ENCODE results near the gene HEMGN.

Gene HEMGN

DNA sequence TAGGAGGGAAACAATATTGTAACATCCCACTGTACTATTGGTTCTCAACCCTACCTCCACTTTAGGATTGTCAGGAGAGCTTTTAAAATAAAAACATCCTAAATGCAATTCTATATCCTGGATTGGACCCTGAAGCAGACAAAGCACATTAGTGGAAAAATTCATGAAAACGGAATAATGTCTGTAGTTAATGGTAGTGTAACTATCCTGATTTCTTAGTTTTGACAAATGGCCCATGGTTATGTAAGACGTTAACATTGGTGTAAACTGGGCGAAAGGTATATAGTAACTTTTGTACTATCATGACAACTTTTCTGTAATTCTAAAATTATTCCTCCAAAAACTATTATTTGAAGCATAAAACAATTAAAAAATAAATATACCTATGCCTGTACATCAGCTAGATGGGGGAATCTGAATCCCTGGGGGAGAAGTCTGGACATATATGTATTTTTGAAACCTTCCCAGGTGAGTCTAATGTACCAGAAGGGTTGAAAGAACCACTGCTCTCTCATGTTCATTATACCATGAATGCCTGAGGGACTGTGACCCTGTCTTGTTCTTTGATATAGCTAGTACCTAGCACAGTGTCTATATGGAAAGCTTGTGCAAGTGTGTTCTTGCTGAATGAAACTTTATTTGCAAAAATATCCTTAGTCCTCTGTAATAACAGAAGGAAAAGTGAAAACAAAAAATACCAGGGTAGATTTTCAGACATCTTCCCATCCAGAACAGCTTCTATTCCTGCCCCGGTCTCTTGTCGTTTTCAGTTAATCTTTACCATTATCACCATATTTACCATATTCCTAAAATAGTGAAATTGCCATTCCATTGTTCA, 12.3 kb downstream of the HEMGN start:
- DNase-seq, result no peak

DNA sequence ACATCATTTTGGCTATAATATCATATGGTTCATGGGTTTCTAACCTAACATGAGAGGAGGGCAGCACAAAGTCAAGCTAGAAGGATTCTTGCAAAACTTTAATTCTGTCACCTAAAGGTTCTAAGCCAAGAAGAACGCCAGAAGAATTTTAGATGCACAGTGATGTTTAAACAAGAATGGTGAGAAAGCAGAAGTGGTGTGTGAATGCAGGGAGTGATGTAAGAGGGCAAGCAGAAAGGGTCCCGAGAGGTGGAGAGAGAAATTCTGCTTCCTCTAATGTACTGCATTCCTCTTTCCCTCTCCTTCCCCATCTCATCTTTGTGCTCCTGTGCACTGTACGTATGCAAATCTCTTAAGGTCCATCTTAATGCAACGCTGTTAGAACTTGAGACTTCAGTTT, 13.6 kb downstream of the HEMGN start:
- DNase-seq, result no peak

DNA sequence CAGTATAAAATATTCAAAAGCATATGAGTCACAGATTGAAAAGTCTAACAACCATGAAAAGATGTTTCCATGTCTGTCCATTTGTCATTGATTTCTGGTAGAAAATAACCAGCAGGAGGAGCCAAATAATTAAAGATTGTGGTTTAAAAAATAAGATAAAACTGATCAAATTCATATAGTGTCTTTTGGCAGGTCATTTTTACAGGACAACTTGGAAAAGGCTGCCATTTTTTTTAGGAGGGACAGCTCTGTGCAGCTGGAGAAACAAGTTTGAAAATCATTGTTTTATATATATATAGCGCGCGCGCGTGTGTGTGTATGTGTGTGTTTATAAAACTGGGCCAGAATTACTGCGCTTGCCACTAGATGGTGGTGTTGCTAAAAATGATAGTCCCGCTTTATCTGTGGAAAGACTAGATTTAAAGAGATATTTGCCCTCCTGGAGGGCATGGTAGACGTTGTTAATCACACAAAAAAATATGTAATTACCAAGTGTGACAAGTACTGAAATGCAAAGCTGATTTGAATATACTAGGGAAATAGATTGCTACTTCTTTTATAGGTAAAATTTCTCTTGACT, 14.4 kb downstream of the HEMGN start:
- DNase-seq, result peak; percentile 85

DNA sequence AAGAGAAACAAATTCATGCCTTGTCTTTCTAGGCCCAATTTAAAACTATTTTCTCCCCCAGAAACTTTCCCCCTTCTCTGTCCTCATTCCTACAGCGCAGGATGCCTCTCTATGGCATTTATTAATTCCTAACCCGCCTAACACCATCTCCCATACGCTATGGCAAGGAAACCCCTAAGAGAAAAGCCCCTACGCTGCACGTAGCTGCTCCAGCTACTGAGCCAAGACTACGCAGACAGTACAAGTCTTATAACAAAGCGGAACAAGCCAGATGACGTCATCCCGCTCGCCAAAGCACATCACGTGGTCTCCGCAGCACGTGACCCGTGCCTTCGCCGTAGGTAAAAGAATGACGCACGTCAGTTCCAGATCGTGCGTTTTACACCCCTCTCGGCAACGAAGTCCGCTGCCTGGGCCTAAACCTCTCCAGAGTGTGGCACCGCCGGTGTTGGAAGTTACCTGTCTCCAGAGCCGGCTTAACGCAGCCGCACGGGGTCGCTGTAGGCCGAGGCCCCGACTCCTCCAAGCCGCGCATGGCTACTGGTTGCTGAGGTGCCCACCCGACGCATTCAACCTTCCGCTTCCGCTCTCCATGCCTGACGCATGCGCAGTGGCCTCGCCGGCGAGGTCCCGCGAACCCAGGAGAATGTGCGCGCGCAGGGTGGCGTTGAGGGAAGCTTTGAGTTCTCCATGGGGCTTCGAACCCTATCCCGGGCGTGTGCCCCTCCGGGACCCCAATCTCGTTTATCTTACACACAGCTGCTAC, 15.8 kb downstream of the HEMGN start, which contains the start of gene TRMO:
Gene TRMO, minus strand, starts transcription at position 542 of the 766 bp plus-strand sequence. Its CDS starts 7 bp downstream, at position 535.
- DNase-seq, result peak; percentile 94

DNA sequence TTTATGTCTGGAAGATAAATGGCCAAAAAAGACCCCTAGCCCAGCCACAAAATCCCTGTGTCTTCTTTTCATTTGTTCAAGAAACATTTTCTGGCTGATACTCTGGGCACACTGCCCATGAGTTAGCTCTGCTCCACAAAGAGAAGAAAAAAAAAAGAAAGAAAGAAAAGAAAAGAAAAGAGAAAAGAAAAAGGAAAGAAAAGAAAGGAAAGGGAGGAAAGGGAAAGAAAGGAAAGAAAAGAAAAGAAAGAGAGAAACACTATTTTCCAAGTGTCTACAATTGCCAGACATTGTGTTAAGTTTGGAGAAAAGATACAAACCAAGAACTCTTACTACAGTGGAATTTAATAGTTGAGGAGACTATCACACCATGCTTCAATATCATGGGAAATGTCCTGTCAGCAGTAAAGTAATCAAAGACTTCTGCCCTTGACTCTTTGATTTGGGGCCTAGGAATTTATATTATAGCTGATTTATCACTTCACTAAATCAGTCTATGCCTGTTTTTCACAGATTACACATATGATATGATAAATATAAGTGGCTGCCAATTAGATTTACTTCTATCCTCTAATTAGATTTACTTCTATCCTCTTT, 18.7 kb downstream of the HEMGN start:
- DNase-seq, result no peak

DNA sequence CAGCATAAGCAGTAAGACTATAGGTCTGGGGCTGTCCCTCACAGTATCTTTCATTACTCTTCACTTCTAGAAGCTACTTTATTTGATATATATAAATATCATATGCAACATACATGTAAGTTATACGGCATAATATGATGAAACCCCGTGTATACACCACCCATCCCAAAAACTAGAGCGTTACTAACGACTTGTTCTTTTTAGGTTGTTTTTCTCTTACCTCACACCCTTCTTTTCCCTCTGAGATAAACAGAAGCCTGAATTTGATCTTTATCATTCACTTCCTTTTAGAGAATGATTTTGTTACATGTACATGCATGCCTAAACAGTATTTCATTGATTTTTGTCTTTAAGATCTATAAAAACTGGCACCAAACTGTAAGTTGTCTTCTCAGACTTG, 19.4 kb downstream of the HEMGN start:
- no peak for DNase-seq

DNA sequence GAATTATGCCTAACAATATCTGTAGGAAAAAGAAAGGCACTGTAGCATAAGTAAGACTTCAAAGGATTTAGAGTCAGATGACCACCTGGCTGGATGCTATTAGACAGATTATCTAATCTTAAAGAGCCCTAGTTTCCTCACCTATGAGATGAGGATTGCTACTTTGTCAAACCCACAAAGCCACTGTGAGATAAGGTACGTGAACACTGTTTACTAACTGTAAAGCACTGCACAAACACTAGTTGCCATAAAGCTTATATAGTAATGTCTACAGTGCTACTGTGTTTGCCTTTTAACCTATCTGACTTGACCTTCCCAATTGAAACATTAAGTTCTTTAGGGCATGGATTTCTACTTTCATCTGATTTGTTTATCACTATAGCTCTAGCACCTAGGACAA, 26.0 kb downstream of the HEMGN start:
- no peak for DNase-seq

DNA sequence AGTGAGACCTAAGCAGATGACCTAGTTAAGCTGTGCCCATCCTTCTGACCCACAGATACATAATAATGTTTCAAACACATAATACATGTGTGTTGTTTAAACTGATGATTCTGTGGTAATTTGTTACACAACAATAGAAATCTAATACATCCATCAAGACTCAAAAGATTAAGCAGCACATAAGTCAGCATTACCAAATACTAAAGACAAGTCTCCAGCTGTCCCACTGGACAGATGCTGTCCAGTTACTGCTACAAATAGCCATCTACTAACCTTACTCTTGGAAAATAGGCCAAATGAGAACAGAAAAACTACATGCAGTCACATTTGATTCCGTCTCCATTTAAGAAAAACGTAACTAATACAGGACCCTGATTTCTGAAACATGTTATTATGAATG, 26.4 kb downstream of the HEMGN start:
- no peak for DNase-seq

DNA sequence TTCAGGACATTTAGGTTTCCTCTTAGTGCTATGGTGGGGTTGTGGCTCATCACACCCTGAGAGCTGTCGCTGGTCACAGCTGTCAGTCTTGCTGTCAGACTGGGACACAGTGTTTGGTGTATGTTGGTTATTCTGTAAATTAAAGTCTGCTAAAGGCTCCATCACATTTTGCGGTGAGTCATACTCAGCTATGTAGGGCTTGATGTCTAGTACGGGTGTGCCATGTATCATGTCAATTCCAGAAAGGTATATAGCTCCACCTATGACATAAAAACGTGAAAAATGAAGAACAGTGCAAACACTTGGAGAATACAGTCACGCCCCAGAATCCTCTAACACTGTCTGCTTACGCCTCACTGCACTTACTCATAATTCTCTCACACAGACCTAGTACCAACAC, 27.6 kb downstream of the HEMGN start:
- no peak for DNase-seq

DNA sequence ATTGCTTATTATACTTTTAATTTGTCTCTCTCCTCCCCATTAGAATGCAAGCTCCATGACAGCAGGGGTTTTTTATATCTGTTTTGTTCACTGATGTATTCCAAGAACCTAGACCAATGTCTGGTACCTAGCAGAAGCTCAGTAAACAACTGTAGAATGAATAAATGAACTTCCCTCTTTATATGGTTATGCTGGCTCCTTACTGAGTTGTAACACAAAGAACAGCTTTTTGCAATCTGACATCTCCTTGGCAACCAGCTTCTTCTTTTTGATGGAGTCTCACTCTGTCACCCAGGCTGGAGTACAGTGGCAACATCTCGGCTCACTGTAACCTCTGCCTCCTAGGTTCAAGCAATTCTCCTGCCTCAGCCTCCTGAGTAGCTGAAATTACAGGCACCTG, 29.3 kb downstream of the HEMGN start:
- DNase-seq, result no peak

DNA sequence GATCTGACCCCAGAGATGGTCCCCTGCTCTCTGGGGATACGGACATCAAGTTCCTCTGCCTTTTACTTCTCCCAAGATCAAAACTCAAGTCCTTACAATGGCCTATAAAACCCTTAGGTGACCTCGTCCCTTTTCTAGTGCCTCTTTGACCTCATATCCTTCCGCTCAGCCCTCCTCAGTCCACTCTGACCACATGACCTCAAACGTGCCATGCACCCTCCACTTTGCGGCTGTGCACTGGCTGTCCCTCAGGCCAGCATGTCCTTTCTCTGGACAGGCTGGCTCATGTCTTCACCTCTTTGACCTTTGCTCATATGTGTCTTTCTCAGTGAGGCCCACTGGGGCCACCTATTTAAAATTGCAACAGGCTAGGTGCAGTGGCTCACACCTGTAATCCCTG, 30.3 kb downstream of the HEMGN start:
- DNase-seq, result no peak

DNA sequence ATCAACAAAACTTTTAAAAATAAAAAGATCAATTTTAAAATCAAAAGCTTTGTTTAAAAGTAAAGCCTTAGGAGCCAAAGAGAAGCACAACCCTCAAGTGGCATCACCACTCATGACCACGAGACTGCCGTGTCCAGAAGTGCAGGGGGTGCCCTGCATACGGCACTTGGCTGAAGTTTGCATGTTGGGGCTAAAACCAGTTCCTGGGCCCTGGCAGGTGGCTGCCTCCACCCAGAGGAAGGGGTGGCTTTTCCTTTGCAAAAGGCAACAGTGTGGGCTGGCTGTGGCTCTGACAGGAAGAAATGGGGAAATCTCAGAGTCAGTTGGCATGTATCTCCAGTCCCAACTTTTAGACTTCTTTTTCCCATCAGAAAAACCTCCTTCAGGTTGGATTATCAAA, 30.9 kb downstream of the HEMGN start:
- no peak for DNase-seq

DNA sequence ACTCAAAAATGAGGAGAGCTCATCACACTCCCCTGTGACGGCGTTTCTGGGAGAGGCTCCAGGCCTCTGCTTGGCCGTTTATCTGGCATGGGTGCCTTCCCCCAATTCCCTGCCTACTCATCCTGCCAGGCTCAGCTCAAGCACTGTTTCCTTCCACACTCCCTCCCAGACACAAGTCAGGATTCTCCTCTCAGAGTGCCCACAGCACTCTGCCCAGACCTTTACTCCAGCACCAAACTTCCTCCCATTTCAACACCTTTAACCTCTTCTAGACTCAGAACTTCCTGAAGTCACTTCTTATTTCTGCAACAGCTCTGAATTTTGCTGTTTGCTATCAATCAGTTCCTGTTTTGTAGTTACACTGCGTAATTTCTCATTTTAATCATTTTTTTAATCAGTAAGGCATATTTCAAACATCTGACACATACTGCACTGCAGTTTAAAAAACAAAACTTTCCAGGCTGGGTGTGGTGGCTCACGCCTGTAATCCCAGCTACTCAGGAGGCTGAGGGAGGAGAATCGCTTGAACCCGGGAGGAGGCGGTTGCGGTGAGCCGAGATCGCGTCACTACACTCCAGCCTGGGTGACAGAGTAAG, 31.6 kb downstream of the HEMGN start:
- DNase-seq, result no peak

DNA sequence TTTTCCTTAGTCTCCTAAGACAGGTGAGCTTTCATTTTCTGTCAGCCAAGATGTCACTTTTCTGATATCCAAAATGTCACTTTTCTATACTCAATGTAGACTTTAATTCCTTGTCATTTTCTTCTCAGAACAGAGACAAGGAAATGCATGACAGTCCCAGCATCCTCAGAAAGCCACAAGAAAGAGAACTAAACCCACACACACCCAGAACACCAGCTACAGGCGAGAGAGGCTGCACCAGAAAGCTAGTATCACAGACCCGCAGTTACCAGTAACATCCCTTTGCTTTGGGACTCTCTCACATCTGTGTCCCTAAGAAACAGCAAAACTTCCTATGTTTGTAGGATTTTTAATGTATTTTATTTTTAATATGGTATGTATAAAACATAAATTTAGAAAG, 32.7 kb downstream of the HEMGN start:
- DNase-seq, result no peak

DNA sequence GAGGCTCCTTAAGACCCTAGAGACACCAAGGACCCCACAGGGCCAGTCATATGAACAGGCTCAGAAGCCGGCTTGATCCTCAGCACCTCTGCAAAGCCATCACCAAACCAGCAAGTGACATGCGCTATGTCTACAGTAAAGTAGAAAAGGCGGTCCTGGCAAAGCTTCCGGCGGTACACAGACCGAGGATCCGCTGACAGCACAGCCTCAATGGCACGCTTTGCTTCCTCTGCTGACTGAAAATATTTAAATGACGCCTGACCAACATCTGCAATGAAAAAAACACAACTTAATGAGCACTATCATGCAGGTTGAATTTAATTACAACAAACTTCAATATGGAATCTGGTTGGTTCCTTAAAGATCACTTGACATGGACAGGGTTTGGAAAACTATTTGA, 33.2 kb downstream of the HEMGN start:
- no peak for DNase-seq

DNA sequence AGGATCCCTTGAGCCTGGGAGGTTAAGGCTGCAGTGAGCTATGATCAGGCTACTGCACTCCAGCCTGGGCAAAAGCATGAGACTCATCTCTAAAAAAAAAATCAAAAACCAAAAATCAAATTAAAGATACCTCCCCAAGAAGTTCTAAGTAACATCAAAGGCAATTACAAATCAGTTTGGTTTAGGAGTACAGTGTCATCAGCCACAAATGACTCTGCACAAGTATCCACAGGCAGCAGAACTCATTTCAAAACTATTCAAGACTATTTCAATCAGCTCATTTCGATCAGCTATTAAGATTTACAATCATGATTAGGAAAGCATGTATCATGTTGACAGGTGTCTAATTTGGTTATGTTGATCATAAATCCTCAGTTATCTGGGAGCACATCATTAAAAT, 34.8 kb downstream of the HEMGN start:
- DNase-seq, result no peak

DNA sequence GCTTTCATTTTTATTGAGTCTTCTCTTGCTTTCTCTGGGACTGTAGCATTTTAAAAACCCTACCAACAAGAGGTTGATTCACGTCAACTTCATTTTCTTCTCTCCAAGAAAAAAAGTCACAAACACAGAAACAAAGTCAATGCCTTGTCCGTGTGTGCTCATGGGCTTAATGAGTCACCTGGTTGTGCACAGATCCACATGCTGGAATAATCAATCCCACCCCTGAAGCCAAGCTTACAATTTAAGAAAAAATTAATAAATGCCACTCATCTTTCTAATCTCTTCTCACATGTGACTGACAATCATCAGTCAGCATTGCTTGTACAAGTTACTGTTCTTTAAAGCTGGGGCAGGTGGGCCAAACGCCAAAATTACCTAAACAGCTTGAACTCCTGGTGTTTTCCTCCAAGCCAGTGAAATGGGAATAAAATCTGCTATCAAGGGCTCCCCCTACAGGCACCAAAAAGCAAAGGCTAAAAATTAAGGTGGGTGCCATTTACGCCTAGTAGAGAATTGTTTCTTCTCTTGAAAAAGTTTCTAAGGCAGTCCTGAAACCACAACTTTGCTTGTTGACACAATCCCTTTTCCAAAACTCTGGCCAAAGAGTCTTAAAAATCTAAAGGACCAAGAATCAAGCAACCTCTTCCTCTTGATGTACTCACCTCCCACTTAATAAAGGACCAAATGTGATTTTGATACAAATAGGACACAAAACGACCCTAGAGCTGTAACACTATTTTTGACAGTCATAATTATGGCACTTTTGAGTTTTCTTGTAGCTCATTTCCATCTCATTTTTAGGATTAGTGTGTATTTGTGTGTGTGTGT, 37.0 kb downstream of the HEMGN start:
- peak; percentile 23 for DNase-seq

DNA sequence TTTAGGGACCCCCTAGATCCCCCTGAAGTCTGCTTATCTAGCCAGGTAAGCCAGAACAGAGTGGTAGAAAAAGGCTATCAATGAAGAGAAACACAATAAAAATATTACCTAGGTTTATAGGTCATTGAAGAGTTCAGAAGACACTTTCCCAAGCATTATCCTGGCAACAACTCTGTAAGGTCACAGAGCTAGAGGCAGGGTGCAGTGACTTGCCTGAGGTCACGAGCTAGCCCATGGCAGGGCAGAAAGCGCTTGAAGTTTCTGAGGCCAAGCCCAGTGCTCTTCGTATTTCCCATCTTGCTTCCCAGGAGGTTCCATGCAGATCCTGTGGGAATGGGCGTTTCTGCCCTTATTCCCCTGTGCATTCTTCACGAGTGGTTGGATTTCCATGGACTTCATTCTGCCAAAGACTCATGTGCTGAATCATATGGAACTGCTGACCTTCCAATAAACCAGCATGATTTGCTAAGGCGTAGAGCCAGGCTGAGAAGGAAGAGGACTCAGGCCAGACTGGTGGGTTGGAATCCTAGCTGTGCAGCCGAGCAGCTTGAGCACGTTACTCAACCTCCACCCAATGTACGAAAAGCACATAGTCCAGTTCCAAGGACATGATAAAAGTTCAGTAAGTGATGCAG, 37.8 kb downstream of the HEMGN start:
- no peak for DNase-seq

DNA sequence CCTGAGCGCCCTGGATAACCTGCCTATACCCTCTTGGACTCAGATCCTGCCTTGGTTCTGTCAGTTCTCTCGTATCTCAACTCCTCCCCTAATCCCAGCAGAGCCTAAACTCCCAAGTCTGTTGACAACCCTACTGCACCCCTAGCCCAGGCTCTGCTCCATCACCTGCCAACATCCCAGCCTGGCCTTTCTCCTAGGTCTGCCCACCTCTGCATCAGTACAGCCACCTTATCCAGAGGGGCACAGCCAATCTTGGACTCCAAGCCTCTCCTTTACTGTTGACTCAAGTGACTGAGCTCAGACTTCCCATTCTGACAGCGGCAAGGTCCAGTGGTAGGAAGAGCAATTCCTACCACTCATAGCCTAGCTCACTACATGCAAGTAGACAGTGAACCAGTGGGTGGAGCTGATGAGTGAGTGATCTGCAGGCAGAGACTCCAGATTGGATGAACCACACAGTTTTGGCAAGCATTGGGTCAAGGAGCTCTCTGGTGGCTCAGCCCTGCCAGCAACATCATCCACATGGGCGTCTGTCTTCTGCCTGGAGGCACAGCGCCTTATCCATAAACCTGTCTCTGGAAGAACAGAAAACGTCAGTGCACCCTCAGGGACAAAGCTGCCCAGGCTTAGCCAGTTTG, 42.2 kb downstream of the HEMGN start:
- DNase-seq, result no peak

DNA sequence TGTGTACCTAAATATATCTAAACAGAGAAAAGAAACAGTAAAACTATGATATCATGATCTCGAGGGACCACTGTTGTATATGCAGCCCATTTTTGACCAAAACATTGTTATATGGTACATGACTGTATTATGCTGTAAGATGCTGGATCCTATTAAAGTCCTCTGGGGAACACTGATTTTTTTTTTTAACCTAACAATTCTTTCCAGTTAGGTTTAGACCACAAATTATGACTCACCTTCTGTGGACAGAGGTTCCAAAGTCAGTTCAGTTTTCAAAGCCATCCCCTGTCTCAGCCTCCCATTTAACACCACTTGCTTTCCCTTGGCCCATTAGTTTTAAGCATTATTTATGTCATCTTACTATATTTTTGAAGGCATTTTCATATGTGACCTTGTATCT, 42.8 kb downstream of the HEMGN start:
- DNase-seq, result no peak

DNA sequence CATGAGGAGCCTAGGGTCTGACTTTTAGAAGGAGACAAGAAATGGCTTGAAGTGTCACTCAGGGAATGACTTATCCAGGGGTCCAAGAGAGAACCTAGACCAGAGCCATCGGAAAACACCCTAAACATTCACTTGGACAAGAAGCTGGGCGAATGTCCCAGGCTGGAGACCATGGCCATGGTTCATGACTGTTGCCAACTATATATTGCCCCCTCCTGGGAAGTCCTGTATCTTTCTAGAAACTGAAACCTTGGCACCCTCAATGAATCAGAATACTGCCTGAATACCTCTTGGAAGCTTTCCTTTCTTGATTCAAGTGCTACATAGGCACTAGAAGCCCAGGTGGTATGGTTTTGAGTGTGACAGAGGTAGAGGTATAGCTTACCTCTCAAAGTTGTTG, 45.6 kb downstream of the HEMGN start:
- no peak for DNase-seq

All from NCI-H2227 treated with DMSO at 0.1 percent for 48 hours (cell line).